Sigmoid colon (tissue), 3 donors: Measurements from ENCODE around the gene CARMIL1.

Experiments used
- CTCF ChIP-seq, 4 experiments: fragments of 450-650 bp in 3 of 4; fragments of 200-600 bp in 1 of 4; IDR thresholded peaks; one replicate each; pipeline ENCODE4 v1.5.1; 2016 to 2019; ENCODE audit warnings: antibody characterized with exemption in 4 of 4, mild to moderate bottlenecking in 3 of 4, moderate library complexity in 2 of 4
- POLR2A ChIP-seq, 2 donors: fragments of 450-650 bp; IDR thresholded peaks; one replicate each; pipeline ENCODE4 v1.6.1; 2016; ENCODE audit warnings: antibody characterized with exemption in 2 of 2, mild to moderate bottlenecking in 2 of 2, moderate library complexity in 2 of 2

- TF ChIP-seq CTCF (IDR thresholded peaks at IDR 0.05), result no peak
- TF ChIP-seq POLR2A (IDR thresholded peaks at IDR 0.05), result no peak
These were observed 318.0 kb downstream of the CARMIL1 start for GRCh38 chr6:25596928-25597818.
